Stimulated activated CD8-positive, alpha-beta memory T cell treated with anti-CD3 and anti-CD28 coated beads, Interleukin-12 subunit alpha, Interleukin-12 subunit beta, amount 100 ng/mL, for 4 hours (primary cell): ENCODE results near the gene TMPRSS3.

Source experiments
- DNase-seq: peaks from one replicate; pipeline ENCODE4 v3.0.0-alpha.2; 2020; ENCODE audit warnings: low read depth

TMPRSS3 gene

GRCh38 chr21:42370894-42371654 lies 24.8 kb downstream of the TMPRSS3 start:
- no peak for DNase-seq

GRCh38 chr21:42369821-42370220 lies 26.0 kb downstream of the TMPRSS3 start:
- DNase-seq: no peak

GRCh38 chr21:42367367-42368165 lies 28.3 kb downstream of the TMPRSS3 start:
- no peak for DNase-seq

GRCh38 chr21:42366292-42367010 lies 29.4 kb downstream of the TMPRSS3 start, which contains the start of gene TFF1:
TFF1 (minus strand) TSS chr21:42366535; CDS start chr21:42366495, 40 bp downstream.
- no peak for DNase-seq

- DNase-seq: no peak
Measured at GRCh38 chr21:42365770-42366169, 30.1 kb downstream of the TMPRSS3 start.

- DNase-seq: no peak
Measured at GRCh38 chr21:42364304-42364865, 31.5 kb downstream of the TMPRSS3 start.

- DNase-seq: no peak
Measured at GRCh38 chr21:42363312-42363711, 32.5 kb downstream of the TMPRSS3 start.

- DNase-seq: no peak
Measured at GRCh38 chr21:42362700-42363099, 33.2 kb downstream of the TMPRSS3 start.

- DNase-seq: no peak
Measured at GRCh38 chr21:42362198-42362597, 33.7 kb downstream of the TMPRSS3 start.

- no peak for DNase-seq
Measured at GRCh38 chr21:42361286-42361685, 34.6 kb downstream of the TMPRSS3 start.

GRCh38 chr21:42360317-42360716 lies 35.5 kb downstream of the TMPRSS3 start:
- no peak for DNase-seq

GRCh38 chr21:42358937-42359336 lies 36.9 kb downstream of the TMPRSS3 start:
- DNase-seq: no peak

GRCh38 chr21:42358261-42358660 lies 37.6 kb downstream of the TMPRSS3 start:
- DNase-seq: no peak

GRCh38 chr21:42357307-42357706 lies 38.5 kb downstream of the TMPRSS3 start:
- no peak for DNase-seq

GRCh38 chr21:42356650-42357049 lies 39.2 kb downstream of the TMPRSS3 start:
- no peak for DNase-seq

GRCh38 chr21:42356046-42356445 lies 39.8 kb downstream of the TMPRSS3 start:
- DNase-seq: no peak

GRCh38 chr21:42353623-42354022 lies 42.2 kb downstream of the TMPRSS3 start:
- DNase-seq: no peak

- no peak for DNase-seq
Measured at GRCh38 chr21:42352441-42353095, 43.3 kb downstream of the TMPRSS3 start.

GRCh38 chr21:42351626-42352440 lies 44.0 kb downstream of the TMPRSS3 start:
- DNase-seq: no peak

- no peak for DNase-seq
Measured at GRCh38 chr21:42350927-42351426, 44.9 kb downstream of the TMPRSS3 start, which contains the start of gene TFF2. TFF2 (minus strand) TSS chr21:42350994; CDS start chr21:42350957, 37 bp downstream.
